NCI-H1930 (cell line): Measurements from ENCODE around the gene RPRD1B.

Experiments used
- DNase-seq, 2 experiments: peaks; one replicate each; lab custom pipeline; 2025; lab: John Stamatoyannopoulos, UW

The RPRD1B gene

DNA sequence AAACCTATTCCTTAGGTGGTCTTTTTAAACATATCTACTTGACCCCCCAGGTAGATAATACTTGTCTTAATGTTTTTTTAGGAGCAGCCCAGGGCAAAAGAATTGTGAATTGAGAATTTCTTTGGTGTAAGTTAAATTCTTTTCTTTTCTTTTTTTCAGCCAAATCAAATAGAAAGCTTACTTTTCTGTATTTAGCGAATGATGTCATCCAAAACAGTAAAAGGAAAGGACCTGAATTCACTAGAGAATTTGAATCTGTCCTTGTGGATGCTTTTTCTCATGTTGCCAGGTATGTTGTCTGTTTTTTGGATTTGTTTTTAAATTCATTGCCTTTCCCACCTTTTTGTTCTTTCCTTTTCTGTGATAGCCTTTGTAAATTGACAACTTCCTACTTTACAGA is 6.7 kb downstream of the RPRD1B start:
- no peak for DNase-seq

DNA sequence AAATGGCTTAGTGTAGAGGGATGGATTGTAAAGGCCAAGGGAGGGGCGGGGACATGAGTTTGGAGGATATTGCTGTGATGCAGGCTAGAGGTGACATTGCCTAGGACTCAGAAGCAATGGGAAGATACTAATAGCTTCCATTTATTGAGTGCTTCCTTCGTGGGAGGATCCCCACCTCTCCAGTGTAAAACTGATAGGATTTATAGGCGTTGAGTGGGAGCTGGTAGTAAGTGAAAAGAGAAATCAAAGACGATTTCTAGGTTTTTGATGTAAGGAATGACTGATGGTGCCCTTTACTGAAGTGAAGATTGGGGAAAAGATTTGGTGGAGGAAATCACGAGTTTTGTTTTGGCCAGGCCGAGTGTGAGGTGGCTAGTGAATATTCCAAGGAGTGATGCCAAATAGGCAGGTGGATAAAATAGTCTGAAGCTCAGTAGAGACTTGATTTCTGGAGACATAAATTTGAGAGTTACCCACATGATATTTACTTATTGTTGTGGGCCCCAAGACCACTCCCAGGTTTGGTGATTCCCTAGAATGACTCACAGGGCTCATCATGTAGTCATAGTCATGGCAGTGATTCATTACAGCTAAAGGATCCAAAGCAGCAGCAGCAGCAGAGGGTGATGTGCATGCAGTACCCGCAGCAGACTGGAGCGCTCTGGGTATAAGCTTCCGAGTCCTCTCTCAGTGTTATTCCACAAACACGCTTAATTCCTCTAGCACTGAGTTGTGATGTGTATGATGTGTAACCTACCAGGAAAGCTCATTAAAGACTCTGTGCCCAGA is 10.2 kb downstream of the RPRD1B start:
- DNase-seq: no peak

DNA sequence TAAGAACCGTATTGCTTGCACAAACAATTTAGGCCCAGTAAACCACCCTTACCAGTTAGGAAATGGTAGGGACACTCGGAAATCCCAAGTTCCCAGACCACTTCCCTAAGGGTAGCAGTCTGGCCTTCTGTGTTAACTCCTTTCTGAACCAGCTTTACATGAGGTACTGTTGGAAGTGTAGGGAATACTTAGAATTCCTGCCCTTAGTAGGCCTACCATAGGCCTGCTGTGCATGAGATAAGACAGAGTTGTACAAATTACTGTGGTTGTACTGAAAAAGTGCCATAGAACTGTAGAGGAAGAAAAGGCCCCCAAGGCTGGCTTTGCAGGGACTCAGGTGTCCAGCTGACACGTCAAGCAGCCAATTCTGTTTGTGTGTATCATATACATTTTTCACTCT is 11.1 kb downstream of the RPRD1B start:
- DNase-seq: no peak

DNA sequence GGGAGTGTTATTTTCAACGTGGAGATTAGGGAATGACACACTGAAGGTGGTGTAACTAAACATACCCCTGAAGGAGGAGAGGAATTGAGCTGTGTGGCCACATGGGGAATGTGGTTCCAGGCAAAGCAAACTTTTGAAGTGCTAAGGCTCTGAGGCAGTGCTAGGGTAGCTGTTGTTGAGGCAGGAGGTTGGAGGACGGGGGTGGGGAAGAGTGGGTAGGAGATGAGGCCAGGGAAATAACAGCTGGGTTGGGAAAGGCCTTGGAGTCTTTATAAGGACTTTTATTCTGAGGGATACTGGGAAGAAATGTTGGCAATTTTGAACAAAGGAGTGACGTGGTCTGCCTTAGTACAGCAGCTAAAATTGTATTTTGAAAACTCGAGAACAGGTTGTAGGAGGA is 13.0 kb downstream of the RPRD1B start:
- no peak for DNase-seq

DNA sequence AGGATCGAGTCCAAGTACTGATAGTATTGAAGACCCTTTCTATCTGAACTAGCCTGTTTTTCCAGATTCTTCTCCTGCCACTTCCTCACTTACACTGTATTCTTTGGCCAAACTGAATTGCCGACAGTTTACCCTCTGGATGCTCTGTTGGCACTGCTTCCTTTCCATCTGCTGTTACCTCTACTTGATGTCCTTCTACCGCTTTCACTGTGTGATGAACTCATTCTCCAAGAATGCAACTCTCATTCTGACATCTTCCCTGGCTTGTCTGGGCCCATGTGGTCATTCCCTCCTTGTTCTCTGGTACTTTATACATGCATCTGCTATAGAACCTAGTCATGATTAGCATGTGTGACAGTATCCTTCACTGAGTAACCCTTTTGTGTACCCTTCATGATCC is 16.3 kb downstream of the RPRD1B start:
- DNase-seq: no peak

DNA sequence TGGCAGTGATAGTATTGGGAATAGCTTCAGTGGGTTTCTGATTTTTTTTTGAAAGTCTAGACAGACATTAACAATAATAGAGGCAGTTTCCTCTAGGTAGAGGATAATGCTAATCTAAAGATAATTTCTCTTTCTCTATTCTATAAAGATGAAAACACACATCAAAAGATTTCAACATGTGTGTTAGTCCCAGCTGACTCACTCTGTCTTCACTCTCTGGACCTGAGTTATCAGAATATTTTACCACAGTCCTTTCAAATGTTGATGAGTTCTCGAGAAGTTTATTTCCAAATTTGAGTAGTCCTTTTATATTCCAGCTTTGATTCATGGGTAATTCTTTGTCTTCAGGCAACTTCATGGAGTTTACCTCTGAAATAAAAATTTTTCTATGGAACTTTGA is 17.1 kb downstream of the RPRD1B start:
- no peak for DNase-seq

DNA sequence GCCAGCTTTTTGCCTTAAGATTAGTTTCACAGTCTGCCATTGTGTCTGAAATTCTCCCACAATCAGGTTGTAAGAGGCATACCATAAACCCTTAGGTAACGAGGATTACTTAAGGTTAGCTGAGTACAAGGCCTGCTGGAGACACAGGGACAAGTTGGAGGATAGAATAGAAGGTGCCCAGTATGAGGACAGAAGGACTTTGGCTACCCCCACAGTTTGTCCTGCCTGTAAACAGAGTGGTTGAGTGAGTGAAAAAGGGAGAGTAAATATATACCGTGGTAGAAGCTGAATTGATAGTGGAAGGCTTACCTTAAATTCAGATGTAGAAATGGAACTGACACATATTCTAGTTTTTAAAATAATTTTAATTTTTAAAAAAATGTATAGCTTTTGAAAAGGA is 19.3 kb downstream of the RPRD1B start:
- no peak for DNase-seq

DNA sequence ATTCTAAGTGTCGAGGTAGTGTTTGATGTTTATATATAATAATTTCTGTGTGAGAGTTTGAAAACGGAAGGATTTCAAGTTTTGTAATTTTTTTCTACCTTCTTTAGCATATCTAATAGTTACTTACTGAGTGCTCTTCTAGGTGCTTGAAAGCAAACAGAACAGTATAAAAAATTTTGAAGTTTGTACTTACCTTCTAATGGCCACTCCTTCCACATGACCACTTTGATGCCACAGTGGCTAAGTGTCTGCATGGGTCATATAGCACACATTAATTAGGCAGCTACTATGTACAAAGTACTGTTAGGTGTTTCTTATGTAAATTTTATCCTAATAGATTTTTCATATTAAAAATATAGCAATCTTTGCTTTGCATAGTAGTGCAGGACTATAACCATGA is 21.1 kb downstream of the RPRD1B start:
- no peak for DNase-seq

DNA sequence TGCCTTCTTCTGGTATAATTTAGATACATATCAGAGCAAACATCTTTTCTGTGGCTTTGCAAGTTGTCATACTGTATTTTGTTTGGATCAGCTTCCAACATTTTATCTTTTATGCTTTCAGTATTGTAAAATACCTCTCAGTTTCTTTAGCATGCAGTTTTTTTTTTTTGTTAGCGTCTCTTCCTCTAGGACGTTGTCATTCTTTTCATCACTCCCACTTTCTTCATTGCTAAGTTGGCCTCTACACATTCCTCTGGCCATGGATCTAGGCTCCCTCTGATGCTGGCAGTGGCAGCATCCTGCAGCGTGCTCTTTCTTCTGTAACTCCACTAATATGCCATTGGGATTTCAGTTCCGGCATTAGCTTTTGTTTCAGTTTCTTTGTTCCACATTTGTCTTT is 21.7 kb downstream of the RPRD1B start:
- DNase-seq: no peak

DNA sequence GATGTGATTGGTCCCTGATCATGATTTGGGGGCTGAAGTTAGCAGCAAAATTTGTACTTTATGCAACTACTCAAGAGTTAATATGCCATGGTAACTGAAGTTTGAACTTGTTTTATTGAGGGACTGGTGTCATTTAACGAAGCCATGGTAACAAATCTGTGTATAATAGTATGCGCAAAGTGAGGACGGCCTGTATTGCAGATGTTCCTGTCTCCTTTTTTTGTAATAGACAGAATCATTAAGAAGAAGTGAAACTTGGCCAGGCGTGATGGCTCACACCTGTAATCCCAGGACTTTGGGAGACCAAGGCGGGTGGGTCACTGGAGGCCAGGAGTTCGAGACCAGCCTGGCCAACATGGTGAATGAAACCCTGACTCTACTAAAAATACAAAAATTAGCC is 22.3 kb downstream of the RPRD1B start:
- no peak for DNase-seq

DNA sequence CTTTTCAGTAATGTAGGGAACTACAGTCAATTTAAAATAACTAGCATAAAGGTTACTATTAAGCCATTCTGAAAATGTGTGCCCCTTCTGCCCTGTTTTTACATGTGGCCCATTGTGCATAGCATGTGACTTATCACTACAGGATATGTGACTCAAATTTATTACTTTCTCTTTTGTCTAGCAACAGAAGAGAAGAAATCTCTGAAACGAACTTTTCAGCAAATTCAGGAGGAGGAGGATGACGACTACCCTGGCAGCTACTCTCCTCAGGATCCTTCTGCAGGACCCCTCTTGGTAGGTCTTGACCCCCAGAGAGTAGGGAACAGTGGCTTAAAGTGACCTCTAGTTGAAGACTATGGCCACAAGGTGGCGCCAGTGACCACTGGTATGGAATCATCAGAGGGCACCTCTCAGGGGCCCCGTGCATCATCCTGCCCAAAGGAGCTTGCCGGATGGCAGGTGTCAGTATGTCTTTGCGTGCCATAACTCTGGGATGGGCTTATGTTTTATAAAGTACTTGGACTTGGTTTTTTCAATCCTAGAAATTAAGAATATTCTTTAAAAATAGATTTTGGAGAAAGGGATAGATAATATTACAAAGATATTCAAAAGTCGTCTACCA is 23.9 kb downstream of the RPRD1B start:
- peak; percentile 74 to 88 for DNase-seq

DNA sequence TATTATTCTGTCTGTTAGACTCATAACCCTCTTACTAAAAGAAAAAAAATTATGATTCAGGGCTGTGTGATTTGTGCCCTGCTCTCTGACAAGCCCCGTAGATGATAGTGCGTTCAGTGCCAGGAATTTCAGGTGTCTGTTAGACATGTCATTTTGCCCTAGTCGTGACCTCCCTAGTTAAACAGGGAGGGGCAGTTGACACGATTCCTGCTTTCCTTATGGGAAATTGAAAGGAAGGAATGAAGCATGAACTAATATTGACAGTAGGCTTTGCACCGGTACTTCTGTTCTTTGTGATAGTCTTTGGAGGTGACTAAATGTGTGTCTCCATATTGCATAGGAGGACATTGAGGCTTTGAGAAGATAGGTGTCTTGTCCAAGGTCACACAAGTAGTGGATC is 26.3 kb downstream of the RPRD1B start:
- DNase-seq: no peak

DNA sequence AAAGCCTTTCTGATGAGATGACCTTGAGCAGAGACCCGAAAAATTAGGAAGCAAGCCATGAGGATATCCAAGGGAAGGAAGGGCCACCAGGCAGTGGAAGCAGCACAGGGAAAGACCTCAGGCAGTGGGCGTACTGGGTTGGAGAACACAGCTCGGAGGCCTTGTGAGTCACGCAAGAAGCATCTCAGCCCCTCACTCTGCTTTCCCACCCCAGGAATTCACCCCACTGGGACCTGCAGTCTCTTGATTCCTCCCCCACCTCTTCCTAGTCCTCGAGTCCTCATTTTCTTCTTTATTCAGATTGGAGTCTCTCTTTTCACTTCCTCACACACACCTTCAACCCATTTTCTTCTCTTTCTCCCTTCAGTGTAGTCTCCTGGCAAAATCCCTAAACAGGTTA is 27.0 kb downstream of the RPRD1B start:
- no peak for DNase-seq

DNA sequence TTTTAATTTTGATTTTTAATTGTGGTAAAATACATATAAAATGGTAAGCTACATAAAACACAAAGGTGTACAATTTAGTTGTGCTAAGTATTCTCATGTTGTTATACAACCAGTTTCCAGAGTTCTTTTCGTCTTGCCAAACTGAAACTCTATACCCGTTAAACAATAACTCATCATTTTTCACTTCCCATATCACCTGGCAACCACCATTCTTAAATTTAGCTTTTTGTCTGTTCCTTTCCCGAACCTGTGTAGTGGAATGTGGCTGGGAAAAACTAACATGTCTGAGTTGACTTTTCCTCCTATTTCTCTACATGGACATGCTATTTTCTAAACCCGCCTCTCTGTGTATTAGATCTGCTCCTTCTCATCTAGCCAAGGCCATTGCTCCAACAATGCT is 27.6 kb downstream of the RPRD1B start:
- no peak for DNase-seq

DNA sequence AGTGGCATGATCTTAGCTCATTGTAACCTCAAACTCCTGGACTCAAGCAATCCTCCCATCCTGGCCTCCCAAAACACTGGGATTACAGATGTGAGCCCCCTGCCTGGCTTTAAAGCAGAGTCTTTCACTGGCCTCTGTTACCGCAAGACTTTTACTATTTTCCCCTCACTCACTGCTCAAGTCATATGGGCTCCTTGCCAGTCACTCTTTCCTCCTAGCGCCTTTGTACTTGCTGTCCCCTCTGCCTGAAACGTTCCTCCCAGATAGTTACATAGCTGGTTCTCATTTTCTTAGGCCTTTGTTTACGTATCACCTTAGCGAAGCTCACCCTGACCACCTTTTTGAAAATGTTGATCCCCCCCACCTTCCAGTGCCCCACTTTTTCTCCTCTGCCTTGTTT is 29.3 kb downstream of the RPRD1B start:
- no peak for DNase-seq

DNA sequence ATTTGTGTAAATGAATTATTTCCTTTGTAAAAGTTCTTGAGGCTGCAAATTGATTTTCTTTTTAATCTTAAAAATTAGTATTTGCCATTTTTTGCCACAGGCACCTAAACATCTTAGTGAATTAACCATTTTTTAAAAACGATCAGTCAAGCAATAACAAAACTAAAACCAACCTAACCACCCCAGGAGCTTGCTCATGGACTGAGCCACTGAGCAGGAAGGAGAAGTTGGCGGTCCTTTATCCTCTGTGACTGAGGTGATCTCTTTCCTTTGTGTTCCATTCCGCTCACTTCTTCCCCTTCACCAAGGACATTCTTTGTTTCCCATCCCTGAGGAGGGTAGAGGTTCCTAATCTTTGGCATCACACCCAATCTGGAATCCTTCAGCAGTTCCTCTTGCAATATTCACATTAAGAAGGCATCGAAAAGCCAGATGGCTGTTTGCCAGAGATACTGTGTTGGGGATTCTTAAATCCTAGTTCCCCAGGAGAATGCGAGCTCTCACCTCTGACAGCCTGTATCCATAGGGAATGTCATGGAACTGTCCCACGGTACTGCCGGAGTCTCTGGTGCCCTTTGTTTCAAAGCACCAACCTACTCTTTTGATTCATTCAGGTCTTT is 30.5 kb downstream of the RPRD1B start:
- DNase-seq: no peak

DNA sequence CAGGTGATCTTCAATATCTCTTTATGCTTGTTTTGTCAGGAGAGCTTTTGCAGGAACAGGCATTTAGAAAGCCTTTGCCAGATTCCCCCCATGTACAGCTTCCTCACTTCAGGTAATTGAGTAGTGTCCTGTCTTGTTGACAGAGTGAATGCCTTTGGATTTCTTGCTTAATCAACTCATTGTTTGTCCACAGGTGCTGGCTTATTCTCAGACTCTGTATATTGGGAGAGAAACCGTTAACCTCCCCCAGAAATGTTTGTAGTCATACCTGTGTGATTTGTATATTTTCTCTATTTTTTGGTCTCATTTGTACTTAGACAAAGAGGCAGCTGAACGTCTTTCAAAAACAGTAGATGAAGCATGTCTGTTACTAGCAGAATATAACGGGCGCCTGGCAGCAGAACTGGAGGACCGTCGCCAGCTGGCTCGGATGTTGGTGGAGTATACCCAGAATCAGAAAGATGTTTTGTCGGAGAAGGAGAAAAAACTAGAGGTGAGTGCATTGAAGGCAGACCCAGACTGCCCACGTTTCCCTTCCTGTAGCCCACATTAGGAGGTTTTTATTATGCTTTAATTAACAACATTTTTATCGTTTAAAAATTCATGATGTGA is 32.3 kb downstream of the RPRD1B start:
- DNase-seq: no peak

DNA sequence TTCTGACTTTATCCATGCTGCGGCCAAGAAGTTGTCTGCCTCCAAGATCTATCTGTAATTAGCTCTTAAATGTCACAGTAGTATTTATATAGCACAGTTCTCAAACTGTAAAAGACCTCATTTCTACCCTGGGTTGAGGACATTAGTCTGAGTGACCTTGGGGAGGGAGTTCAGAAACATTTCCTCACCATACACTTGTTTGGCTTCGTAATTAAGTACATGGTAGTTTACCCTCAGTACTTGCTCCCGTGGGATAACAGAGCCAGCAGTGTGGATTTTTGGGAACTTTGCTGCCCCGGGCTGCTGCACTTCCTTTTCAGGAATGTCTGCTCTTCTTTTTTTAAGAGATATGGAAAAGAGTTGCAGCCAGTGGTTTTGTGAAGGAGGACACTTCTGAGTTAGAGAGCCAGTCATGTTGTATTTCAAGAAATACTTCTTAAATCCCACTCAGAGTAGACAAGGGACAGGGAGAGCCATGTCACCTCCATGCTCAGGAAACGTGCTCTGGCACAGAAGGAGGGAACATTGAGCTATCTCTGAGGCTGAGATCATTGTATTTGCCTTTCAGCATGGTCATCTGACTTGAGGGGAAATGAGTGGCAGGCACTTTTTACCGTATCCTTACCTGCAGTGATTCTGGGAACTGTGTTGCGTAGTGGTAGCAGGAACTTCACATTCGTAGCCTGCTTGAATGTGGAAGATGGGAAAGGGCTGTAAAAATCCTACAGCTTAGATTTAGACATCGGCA is 33.6 kb downstream of the RPRD1B start:
- no peak for DNase-seq

DNA sequence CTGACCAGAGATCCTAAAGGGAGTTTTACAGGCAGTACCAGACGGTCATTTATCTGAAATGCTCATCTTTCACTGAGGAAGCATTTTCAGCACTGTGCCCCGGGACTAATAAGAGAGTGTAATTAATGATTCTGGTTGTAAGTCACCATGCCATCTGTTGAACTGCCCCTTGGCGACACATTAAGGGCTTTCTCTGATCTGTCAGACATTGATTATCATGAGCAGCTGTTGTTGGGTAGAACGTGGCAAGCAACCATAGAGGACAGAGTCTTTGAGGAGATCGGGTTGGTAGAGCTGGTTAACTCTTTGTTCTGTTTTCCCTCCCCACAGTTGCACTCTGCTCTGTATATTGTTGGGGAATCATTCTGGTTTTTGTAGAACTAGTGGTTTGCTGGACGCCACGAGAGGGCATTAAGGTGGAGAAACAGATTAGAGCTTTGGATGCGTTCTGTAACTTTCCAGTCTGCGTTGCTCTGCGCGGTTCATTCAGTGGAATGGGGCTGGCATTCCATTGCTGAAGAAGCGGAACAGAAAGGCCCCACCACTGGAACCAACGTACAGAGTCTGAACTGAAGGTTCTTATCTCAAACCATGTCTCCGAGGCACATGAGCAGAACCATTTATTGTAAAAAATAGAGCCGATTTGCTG is 34.3 kb downstream of the RPRD1B start:
- DNase-seq: no peak

DNA sequence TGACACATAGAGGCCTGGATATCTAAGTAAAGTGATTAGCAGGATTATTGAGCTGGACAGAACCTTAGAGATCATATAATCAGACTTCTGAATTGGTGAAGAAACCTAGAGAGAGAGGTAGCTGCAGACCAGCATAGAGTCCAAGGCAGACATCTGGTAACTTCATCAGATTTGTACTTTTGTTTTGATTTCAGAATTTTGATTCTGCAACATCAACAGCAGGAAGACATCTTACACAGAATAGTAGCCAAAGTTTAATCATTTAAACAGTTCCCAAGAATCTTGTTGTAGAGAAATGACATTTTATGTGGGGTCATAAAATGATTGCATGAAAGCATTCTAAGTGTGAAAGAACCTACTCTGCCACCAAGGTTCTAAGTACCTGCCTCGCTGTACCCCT is 39.4 kb downstream of the RPRD1B start:
- no peak for DNase-seq

DNA sequence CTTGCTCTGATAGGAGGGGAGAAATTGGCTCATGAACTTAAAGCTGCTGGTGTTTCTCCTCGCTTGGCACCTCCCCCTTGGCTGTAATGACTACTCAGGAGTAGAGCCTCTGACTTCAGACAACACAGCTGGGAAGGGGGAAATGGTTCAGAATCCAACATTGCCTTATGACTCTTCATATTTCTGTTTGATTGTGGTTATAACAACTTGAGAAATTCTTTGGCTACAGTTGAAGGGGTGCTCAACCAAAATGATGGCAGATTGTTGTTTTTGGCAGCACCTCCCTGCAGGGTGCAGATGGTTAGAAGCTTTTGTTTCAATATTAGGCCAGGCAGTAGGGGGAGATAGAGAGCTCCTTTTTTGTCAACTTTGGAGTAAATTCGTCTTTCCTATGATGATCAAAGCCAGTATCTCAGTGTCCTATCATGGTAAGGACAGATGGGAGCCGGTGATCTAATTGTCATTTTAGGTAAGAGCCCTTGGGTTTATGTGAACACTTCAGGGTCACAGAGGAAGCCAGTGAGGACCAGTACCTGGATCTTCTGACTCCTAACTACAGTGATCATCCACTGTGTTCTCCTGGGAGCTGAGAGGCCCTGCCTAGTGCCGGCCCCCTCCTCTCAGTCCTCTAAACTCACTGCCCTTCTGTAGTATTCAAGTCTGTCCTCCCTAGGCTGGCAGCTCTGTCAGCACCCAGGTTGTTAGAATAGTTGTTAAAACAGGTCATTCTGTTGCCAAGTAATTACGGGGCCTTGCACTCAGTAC is 39.9 kb downstream of the RPRD1B start:
- peak in 1 of 2 experiments; percentile 11 for DNase-seq
